BJ (cell line): ENCODE measurements around the gene CAPNS1. TPM values are rescaled to one million over a fixed set of nuclear protein-coding genes. Genes with fewer than 3 reads are reported as not detected.

ENCODE experiments used
- CTCF ChIA-PET: fragments of 350-600 bp; formaldehyde crosslinking; extraction: SDS; loops from one replicate; lab custom pipeline; 2021; ENCODE audit warnings: antibody characterized with exemption, inconsistent platforms; lab: Yijun Ruan, JAX
- POLR2A ChIA-PET: fragments of 300-600 bp; sonication (Branson Sonifier 250); formaldehyde crosslinking; extraction: SDS; loops from one replicate; lab custom pipeline; 2021; ENCODE audit warnings: antibody characterized with exemption; lab: Charles Lee
- DNase-seq: peaks from one replicate; pipeline ENCODE4 v3.0.0-alpha.2; 2011; ENCODE audit warnings: low read depth
- H3K27me3 ChIP-seq: 2 replicates; pipeline ENCODE4 v1.6.0; 2011; ENCODE audit warnings: low read length; ENCODE audit not compliant: control insufficient read depth, insufficient read depth
- H3K36me3 ChIP-seq: 2 replicates; pipeline ENCODE4 v1.5.1; 2011; ENCODE audit warnings: low read length; ENCODE audit not compliant: control insufficient read depth, insufficient read depth
- H3K4me3 ChIP-seq: 2 replicates; pipeline ENCODE4 v1.5.1; 2011; ENCODE audit warnings: low read depth, mild to moderate bottlenecking, control low read depth, low read length
- CTCF ChIP-seq: IDR thresholded peaks from 2 replicates; pipeline ENCODE4 v1.5.1; 2011; ENCODE audit warnings: low read depth, mild to moderate bottlenecking, control low read depth, inconsistent platforms, low read length, moderate library complexity; ENCODE audit not compliant: insufficient read depth
- polyA plus RNA-seq: library from polyadenylated mRNA; depleted of rRNA; stranded (reverse); fragments of >200 nt; gene quantifications from 2 replicates; pipeline ENCODE4 v1.2.3, GENCODE V29; 2011

CAPNS1 gene
- polyA plus RNA-seq, 1 experiment: 1,299 TPM

- H3K27me3 ChIP-seq: no peaks in the 10 kb centered on the region
- CTCF ChIA-PET: interaction anchor here (1.4 kb wide), 1 partner anchor 15 kb away, joined by 3 read pairs; no protein-coding TSS in a partner anchor
These were observed 2.2 kb downstream of the CAPNS1 start for GRCh38 chr19:36142046-36142445.

GRCh38 chr19:36142496-36142895, 2.6 kb downstream of the CAPNS1 start:
- POLR2A ChIA-PET: no interaction called here

More at GRCh38 chr19:36142046-36142445, 2.2 kb downstream of the CAPNS1 start:
- Histone ChIP-seq H3K4me3 (no peak overlapping the region), H3K36me3 (peaks cover 23% of the 10 kb centered on the region)
- no peak for DNase-seq
- POLR2A ChIA-PET: no interaction called here
- TF ChIP-seq CTCF: no peak

GRCh38 chr19:36144624-36145023, 4.8 kb downstream of the CAPNS1 start:
- no peaks in the 10 kb centered on the region for H3K27me3 ChIP-seq
- H3K36me3 ChIP-seq: peaks cover 28% of the 10 kb centered on the region
- TF ChIP-seq CTCF: no peak
- POLR2A ChIA-PET: interaction anchor here (0.5 kb wide), 1 partner anchor 9 kb away, joined by 3 read pairs; no protein-coding TSS in a partner anchor
- H3K4me3 ChIP-seq: no peak overlapping the region
- CTCF ChIA-PET: interaction anchor here (1.4 to 2.6 kb wide), 2 partner anchors 17 to 25 kb away, joined by 5 to 7 read pairs; no protein-coding TSS in a partner anchor
- DNase-seq: no peak

More at GRCh38 chr19:36142496-36142895, 2.6 kb downstream of the CAPNS1 start:
- TF ChIP-seq CTCF: no peak
- Histone ChIP-seq H3K27me3 (no peaks in the 10 kb centered on the region), H3K4me3 (no peak overlapping the region), H3K36me3 (peaks cover 23% of the 10 kb centered on the region)
- CTCF ChIA-PET: interaction anchor here (1.4 kb wide), 1 partner anchor 16 kb away, joined by 3 read pairs; no protein-coding TSS in a partner anchor
- no peak for DNase-seq

GRCh38 chr19:36149673-36150406, 10.0 kb downstream of the CAPNS1 start:
- no peaks in the 10 kb centered on the region for H3K27me3 ChIP-seq
- CTCF ChIA-PET: interaction anchor here (2.0 to 2.6 kb wide), 2 partner anchors 19 to 22 kb away, joined by 8 to 14 read pairs; no protein-coding TSS in a partner anchor
- no peak for DNase-seq
- TF ChIP-seq CTCF: no peak
- no peak overlapping the region for H3K4me3 ChIP-seq
- POLR2A ChIA-PET: no interaction called here
- peaks cover 23% of the 10 kb centered on the region for H3K36me3 ChIP-seq

GRCh38 chr19:36150586-36150985, 10.7 kb downstream of the CAPNS1 start:
- ChIA-PET POLR2A (interaction anchor here (0.7 to 0.9 kb wide), 2 partner anchors 23 to 64 kb away, joined by 3 read pairs; partner anchors contain the start of genes ZNF146 and ZNF565), CTCF (interaction anchor here (1.1 to 2.6 kb wide), 3 partner anchors 10 to 23 kb away, joined by 3 to 14 read pairs (median 8); no protein-coding TSS in a partner anchor)
- TF ChIP-seq CTCF: no peak
- peaks cover 22% of the 10 kb centered on the region for H3K36me3 ChIP-seq
- H3K4me3 ChIP-seq: no peak overlapping the region
- no peaks in the 10 kb centered on the region for H3K27me3 ChIP-seq
- no peak for DNase-seq
